ENCODE results near the gene POLE4.
A peak's percentile ranks its signal among the peaks of the same experiment; 100 is the strongest.

The POLE4 gene, protein sequence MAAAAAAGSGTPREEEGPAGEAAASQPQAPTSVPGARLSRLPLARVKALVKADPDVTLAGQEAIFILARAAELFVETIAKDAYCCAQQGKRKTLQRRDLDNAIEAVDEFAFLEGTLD

DNA sequence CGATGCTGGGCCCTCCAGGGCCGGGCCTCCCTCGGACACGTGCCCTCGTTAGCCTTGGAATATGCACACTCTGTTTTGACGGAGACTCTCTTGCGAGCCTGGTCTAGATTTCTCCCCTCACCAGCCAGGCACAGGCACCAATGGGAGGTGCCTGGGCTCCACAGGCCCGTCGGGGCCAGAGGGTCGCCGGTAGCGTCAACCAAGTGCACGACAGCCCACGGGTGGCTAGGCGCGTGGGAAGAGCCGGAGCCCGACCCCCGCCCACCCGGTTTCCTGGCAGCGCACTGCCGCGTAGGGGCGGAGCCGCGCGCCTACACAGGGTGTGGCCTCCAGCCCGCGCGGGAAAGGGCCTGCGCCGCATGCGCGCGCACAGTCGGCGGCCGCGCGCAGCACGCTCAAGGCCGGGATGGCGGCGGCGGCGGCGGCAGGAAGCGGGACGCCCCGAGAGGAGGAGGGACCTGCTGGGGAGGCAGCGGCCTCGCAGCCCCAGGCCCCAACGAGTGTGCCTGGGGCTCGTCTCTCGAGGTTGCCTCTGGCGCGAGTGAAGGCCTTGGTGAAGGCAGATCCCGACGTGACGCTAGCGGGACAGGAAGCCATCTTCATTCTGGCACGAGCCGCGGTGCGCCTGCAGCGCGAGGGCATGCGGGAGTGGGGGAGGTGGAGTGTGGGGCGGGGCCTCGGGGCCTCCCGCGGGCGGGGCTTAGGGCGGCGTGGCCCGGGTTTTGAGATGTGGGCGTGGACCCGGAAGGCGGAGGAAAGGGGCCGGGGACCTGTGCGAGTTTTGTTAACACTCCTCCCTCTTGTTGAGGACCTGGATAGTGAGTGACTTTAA lies at the start of gene POLE4:
Gene POLE4 (plus strand): TSS at position 370 of the 832 bp plus-strand sequence. CDS start 37 bp downstream, at position 407.
- DNase-seq (ENCODE audit: low read depth), result peak; percentile 91

DNA sequence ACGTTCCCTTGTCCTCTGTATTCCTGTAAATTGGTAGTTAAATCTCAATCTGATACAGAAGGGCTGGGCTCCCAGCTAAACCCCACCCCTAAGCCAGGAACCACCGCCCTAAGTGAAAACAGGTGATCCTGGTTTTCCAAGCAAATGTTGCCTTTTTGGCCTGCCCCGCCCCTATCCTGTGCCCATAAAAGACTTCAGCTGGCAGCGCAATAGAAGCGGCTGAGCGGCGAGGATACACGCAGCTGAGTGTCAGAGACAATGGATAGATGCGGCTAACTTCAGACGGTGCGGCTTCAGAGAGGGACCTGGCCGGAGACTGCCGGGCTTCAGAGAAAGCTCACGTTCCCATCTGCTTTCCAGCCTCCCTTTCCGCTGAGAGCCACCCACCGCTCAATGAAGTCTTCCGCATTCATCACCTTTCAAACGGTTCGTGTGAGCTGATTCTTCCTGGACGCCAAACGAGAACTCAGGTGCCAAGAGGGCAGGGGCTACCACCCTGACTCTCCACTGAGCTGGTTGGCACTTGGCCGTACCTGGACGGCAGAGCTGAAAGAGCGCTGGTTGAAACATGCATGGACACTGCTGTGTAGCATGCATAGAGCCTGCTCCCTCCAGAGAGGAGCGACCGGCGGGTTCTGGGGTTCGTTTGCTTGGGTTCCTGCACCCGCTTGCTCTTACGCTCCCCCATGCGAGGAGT lies 49.5 kb upstream of the POLE4 start:
- no peak for DNase-seq (ENCODE audit: low read depth)

DNA sequence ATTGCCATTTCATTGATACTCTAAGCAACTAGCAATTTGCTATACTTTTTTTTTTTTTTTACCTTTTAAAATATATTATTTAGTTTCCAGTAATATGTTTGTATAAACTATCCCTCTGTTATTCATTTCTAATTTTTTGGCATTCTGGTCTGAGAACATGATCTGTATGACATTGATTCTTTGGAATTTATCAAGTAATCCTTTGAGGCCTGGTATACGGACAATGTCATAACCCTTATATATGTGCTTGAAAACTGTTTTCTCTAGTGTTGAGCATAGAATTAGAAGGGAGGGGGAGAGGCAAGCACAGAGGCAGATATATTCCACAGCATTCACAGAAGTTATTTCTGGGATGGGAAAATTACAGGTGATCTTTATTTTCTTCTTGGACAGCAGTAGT lies 48.2 kb upstream of the POLE4 start:
- no peak for DNase-seq (ENCODE audit: low read depth)

DNA sequence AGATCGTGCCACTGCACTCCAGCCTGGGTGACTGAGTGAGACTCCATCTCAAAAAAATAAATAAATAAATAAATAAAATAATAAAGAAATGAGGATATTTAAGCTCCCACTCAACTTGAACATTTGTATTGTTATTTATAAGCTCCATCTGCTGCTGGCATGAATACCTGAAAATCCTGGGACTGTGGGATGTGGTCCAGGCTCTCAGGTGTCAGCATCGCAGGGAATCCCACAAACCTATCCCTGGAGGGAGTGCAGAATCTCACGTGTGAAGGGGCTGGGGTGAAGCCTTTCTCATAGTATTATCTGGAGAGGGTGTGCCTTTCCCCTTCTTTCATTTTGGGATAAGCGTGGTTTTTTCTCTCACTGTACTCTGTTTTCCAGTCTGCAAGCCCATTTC lies 47.4 kb upstream of the POLE4 start:
- no peak for DNase-seq (ENCODE audit: low read depth)

DNA sequence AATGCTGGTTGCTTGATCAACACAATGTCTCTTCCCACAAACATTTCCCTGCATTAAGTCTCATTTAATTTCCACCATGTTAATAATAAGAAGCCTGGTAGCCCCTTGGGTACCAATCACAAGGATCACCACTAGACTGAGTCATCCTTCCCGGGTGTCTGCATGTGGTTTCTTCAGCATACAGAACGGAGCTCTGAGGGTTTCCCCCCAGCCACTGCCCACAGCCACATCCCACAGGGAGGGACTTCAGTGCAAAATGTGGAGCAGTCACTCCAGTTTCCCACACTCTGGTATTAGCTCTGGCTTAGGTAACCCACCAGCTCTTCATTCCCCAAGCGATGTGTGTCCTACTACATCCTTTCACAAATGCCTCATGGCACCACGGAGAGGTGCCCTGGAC lies 42.7 kb upstream of the POLE4 start:
- DNase-seq (ENCODE audit: low read depth), result peak; percentile 4

DNA sequence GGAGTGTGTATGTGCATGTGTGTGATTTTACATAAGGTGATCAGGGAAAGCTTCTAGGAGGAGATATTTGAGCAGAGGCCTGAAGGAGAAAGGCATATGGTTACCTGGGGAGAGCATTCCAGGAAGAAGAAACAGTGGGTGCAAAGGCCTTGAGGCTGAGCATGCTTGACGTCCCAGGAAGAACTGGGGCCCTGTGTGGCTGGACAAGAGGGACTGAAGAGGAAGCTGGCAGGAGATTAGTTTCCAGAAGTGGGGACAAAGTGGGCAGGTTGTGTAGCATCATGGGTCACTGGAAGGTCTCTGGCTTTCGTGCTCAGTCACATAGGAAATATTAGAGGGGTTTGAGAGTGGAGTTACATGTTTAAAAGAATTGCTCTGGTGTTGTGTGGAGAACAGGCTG lies 42.0 kb upstream of the POLE4 start:
- DNase-seq (ENCODE audit: low read depth), result no peak

DNA sequence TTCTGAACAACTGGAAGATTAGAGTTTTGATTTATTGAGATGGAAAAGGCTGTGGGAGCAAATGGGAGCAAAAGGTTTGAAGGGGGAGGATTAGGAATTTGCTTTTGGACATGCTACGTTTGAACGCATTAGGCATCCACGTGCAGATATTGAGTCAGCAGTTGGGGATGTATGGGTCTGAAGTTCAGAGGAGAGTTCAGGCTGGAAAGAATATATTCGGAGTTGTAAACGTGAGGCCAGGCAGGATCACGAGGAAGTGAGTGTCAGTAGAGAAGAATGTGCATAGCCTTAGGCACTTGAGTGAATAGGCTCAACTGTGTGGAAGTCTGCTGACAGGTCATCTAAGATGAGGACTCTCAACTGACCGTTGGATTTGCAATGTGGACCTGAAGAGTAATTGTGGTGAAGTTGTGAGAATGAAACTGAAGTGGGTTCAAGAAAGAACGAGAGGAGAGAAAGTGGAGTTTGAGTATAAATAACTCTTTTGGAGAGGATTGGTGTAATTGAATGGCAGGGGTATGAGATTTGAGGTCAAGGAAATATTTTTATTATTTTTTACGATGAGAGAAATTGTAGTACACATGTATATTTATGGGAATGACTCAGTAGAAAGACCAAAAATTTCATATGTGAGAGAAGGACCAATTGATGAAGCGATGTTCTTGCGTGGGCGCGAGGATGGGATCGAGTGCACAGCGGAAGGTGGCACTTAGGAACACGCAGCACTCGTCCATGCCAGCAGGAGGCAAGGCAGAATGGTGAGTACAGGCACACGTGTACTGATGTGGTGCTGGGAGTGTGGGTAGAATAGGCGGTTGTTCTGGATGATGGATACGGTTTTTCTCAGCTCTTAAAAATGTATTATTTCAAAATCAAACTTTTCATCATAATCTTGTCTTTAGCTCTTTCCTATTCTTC lies 40.5 kb upstream of the POLE4 start:
- no peak for DNase-seq (ENCODE audit: low read depth)

DNA sequence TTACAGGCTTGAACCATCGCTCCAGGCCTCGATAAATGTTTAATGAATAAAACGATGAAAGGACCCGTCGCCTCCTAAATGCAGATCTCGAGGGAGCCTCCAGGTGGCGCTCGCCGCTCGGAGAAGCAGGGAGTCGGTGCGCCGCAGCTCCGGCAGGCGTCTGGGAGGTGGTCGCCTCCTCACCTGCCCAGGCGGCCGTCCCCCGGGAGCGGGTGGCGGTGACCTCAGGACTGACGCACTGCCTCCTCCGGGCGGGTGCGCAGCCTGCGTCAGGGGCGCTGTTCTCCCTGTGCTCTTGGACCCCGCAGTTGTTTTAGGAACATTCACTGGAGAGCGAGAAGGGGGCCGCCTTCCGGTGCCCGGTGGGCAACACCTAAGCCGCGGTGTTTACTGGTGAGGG lies 38.6 kb upstream of the POLE4 start:
- DNase-seq (ENCODE audit: low read depth), result peak; percentile 62

DNA sequence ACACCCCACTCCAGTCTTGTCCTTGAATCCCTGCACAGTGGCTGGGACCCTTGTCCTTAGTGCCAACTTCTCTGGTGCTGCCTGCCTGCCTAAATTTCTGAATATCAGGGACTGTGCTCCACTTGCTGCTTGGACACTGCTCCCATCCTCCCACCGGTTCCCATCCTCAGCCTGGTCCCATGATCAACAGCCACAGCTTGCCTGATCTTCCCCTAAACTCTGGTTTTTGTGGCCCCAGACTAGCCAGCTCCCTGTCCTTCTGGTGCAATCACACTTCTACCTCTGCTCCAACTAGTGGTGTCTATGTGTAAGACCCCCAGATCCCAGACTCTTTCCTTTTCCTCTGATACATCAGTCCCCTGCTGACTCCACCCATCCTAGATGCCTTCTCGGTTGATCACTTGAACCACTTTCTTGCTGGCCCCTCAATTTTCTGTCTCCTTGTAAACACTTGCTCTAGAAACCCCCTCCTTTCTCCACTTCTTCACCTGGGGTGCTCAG lies 37.2 kb upstream of the POLE4 start:
- no peak for DNase-seq (ENCODE audit: low read depth)

DNA sequence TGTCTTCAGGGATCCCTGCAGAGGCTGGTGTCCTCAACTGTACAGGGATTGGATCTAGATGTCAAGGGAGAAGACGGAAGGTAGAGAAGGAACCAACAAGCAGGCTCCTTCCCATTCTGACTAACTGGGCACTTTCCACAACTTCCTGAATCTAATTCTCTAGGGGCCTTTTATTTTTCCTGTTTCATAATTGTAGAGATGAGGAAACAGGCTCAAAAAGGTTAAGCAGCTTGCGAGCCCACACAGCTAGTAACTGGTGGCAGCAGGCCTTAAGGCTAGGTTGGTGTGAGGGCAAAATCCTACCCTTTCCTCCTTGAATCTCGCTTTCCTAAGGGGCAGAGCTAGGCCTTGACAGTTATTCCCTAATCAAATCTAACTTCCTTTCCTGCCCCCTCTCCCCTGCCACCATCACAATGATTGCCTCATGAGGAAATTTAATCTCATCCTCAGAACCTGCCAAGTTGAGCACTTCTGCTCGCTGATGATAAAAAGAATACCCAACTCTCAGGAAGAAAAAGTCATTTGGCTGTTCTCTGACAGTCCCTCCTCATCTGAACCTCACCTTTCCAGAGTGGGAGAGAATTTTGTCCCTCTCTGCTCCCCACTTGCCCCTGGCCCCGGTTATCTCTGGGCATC lies 35.7 kb upstream of the POLE4 start:
- DNase-seq (ENCODE audit: low read depth), result no peak

DNA sequence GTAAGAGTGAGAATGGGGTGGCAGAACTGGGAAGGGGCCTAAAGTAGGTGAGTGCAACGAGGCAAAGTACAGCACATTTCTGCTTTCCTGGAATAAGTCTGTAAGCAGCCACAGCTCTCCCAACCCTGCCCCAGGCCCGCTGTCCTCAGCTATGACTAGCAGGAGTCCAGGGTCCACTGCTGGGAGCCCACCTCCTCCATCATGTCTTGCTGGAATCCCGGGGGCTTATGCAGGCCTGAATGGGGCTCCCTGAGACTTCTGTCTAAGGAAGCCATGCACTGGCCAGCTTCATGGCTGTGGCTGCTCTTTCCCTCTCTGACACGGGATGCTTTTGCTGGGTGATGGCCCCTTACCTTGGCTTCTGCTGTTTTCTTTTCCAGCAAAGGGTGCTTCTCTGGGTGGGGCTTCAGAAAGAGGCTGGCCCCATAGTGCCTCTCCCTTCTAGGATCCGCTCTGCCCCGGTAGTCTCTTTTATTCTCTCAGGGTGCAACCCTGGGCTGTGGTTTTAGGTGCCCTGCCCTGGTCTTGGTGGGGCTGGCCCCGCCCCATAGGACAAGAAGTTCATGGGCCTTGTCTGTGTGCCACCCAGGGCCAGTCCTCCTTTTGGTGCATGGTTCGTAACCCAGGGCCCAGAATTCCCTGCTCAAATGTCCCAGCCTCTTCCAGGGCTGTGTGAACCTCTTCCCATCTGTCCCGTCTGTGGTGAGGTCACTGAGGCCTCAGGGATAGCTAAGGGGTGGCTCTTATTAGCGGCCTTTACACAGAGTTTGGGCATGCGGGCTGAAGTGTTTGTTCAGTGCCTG lies 33.8 kb upstream of the POLE4 start:
- DNase-seq (ENCODE audit: low read depth), result no peak

DNA sequence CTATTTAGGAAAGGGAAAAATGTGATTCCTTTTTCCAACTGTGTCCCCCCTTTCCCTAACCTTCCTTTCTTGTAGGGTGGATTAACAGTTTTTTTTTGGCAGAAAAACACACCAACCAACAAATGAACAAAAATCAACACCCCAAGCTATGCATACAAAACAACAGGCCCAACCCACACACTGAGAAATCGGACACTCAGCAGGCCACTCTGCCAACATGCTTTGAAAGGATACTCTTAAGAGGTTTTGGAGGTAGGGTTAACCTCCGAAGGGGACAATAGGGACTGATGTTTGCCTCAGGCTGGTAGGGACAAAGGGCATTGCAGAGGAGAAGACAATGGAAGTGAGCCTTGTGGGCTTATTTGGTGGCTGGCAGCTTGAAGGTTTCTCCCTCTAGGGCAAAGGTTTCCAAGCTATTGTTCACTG lies 33.1 kb upstream of the POLE4 start:
- no peak for DNase-seq (ENCODE audit: low read depth)

DNA sequence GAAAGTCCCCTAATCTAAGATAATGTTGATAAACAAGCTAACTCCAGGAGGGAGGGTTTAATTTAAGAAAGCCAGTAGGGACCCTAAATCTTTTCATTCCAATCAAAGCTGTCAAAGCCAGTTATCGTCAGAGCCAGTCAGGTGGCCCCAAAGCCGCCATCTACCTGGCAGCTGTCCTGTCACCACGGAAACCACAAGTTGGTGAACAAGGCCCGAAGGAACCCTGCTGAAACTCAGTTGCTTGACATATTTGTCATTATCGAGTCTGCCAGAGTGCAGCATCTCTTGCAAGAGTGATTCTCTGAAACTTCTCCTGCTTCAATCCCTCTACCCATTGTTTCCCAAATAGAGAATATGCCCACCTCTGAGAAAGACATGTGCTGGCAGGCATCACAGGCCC lies 30.8 kb upstream of the POLE4 start:
- DNase-seq (ENCODE audit: low read depth), result no peak

DNA sequence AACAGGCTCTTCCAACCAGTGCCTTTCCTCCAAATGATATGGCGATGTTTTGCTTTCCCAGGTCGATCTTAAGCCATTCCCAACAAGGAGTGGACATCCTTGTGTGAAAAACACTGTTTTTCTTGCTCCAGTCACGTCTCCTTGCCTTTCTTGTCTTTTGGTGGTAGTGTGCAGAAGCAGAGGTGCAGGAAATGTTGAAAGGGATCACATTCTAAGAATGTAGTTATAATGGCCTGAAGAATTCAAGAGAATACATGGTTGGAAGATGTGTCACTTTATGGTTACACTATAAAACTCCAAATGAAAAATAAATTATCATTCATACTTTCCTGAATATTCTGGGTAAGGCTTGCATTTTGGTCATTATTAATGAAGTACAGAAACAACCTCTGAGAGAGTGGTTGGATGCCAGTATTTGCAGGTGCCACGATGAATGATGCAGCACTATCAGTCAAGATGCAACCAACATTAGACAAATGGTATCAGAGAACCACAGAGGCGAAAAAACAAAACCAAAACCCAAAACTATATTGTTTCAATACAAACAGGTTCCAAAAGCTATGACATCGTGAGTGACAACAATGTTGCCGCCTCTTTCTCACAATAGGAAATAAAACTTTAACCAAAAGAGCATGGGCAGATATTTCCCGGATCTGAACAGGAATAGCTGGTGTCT lies 27.5 kb upstream of the POLE4 start:
- no peak for DNase-seq (ENCODE audit: low read depth)

DNA sequence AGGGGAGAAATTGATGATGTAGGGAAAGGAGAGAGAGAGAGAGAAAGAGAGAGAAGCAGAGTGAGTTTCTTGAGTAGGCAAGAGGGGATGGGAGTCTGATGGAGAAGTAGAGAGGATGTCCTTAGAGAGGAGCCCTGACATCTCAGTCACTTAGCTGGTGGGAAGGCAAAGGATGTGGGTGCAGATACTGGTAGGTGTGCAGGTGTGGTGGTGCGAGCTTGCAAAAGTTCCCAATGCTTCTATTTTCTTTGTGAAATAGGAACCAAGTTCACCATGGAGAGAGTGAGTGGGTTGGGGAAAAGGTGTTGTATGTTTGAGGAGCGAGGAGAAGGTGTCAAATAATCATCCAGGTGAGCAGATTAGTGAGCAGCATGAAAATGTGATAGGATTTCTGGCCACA lies 26.5 kb upstream of the POLE4 start:
- no peak for DNase-seq (ENCODE audit: low read depth)

DNA sequence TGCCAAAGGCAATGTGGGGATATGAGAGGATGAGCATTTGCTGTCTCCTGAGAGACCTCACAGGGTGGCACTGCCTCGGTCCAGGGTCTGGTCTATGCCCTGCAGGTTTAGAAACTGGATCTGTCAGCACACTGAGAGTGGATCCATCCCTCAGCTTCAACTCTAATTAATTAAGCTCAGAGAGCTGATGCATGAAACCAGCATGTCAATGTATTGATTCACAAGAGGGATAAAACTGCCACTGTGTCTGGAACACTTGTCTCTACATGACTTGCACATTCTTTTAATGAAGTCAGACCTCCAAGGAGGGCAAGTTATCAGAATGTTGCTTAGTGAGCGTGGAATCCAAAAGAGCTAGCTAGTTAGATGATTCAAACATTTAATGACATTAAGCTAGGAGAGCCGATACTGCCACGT lies 22.5 kb upstream of the POLE4 start:
- DNase-seq (ENCODE audit: low read depth), result no peak

DNA sequence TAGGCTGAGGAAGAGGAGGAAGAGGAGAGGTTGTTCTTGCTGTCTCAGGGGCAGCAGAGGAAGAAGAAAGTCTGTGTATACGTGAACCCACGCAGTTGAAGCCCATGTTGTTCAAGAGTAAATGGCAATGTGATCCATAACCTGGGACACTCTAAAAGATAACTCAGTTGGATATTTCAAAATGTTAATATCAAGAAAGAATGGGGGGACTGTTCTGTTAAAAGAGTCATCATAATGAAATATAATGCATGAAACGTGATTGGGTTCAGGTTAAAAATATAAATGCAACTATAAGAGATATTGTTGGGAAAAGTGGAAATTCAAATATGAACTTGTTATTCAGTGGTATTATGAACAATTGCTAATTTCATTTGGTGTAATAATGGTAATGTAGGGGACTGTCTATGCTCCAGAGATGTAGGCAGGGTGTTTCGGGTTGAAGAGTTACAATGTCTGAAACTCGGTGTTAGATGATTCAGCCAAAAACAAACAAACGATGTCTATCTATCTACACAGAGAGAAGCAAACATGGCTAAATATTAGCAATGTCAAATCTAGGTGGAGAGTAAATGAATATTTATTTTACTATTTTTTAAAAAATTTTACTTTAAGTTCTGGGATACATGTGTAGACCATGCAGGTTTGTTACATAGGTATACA lies 21.1 kb upstream of the POLE4 start:
- no peak for DNase-seq (ENCODE audit: low read depth)

DNA sequence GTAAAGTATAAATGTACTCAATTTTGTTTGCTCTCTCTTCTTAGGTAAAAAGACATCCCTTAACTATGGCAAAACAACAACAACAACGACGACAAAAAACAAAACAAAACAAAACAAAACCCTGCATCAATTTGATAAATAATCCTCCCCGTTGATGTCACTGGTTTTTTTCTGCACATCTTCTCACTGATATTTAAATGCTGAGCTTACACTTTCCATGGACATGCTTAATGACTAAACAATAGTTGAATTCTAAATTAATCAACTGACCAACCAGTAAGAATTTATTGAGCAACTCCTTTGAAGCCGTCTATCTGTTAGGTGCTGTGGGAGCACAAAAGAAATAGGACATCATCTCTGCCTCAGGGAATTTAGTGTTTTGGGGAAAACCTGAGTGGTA lies 20.2 kb upstream of the POLE4 start:
- DNase-seq (ENCODE audit: low read depth), result no peak

All from stimulated activated CD8-positive, alpha-beta memory T cell treated with anti-CD3 and anti-CD28 coated beads, Interleukin-12 subunit alpha, Interleukin-12 subunit beta, amount 100 ng/mL, for 1 hour (primary cell).